ENCODE measurements around the gene COASY.
"Not testable (repeated sequence)": the region's sequence is repeated elsewhere in the genome, so short reads cannot be mapped to it uniquely, and the experiment has no call there.

Gene COASY

DNA sequence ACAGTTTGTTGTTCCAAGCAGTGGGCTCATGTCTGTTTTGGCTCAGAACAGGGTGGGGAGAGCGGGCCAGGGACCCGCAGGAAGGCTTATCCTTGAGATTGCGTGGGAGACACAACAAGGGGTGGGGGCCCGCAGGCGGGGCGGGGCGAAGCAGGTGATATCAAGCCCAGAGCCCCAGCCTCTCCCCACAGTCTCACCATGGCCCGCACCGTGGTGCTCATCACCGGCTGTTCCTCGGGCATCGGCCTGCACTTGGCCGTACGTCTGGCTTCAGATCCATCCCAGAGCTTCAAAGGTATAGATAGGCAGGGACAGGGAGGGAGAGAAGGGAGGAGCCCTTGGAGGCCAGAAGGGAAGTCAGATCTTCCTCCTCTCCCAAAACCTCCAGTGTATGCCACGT, 9.2 kb upstream of the COASY start, which contains the start of gene HSD17B1:
Gene HSD17B1 (plus strand): TSS at position 188 of the 400 bp plus-strand sequence. CDS start 11 bp downstream, at position 199.
- not testable (repeated sequence) for DNase-seq (ENCODE audit: low read depth in 3 of 3)

DNA sequence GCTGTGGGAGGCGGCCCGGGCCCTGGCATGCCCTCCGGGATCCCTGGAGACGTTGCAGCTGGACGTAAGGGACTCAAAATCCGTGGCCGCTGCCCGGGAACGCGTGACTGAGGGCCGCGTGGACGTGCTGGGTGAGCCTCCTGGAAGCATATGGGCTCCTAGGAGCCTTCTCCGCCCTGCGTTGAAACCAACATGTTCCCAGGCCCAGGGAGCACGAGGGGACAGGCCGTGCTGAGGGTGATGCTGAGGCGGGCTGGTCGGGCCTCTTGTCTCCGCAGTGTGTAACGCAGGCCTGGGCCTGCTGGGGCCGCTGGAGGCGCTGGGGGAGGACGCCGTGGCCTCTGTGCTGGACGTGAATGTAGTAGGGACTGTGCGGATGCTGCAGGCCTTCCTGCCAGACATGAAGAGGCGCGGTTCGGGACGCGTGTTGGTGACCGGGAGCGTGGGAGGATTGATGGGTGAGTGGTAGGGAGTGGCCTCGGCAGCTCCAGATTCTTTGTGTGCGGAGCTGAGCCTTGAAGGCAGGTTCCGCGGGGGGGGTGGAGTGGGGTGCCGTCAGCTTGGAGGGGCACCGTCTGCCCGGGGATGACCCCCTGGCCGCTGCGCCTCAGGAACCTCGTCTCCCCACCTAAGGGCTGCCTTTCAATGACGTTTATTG, 8.7 kb upstream of the COASY start:
- DNase-seq (ENCODE audit: low read depth in 3 of 3) = no peak

DNA sequence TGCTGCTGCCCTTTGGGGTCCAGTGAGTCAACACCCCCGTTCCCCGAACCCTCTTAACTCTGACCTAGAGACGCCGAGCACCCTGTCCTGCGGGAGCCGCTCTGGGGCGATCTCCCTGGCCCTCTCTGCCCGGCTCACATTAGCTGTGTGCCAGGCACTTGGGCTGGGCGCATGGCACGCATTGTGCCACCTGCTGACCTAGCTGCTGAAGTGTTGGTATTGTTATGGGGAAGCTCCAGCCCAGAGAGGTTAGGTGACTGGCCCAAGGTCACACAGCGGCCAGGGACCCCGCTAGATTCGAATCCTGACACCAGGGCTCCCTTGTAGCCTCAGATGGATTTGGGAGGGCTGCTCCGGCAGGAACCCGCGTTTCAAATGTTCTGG, 8.1 kb upstream of the COASY start:
- DNase-seq (ENCODE audit: low read depth in 3 of 3) = no peak

DNA sequence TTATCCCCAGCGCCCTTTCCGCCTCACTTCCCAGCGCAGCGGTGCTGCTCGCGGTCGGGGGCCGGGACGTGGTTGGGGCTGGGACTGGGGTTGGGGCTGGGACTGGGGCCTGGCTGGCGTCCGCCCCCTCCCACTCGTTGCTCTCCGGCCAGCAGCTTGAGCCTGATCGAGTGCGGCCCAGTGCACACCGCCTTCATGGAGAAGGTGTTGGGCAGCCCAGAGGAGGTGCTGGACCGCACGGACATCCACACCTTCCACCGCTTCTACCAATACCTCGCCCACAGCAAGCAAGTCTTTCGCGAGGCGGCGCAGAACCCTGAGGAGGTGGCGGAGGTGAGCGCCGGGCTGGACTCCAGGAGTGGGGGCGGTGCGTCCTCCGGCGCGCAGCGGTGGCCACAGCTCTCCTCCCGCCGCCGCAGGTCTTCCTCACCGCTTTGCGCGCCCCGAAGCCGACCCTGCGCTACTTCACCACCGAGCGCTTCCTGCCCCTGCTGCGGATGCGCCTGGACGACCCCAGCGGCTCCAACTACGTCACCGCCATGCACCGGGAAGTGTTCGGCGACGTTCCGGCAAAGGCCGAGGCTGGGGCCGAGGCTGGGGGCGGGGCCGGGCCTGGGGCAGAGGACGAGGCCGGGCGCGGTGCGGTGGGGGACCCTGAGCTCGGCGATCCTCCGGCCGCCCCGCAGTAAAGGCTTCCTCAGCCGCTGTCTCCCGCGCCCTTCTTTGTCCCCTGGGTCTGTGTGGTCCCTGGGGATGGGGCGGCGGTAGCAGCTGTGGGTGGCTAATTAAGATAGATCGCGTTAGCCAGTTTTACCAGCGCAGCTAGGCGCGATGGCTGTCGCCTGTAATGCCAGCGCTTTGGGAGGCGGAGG, 7.5 kb upstream of the COASY start:
- DNase-seq (ENCODE audit: low read depth in 3 of 3) = peak in 2 of 3 donors; percentile 50 to 71

DNA sequence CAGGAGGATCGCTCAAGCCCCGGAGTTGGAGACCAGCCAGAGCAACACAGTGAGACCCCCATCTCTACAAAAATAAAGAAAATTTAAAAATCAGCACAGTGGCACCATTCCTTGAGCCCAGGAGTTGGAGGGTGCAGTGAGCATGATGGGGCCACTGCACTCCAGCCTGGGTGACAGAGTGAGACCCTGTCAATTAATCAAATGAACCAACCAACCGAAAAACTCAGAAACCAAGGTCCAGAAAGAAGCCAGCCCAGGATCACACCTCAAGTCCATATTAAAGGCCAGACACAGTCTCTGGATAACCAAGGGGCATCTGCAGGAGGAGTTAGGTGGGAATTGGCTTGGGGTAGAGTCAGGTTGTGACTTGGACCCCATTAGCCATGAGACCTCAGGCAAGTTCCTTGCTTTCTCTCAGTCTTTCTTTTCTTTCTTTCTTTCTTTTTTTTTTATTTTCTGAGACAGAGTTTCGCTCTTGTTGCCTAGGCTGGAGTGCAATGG, 6.8 kb upstream of the COASY start:
- no peak for DNase-seq (ENCODE audit: low read depth in 3 of 3)

DNA sequence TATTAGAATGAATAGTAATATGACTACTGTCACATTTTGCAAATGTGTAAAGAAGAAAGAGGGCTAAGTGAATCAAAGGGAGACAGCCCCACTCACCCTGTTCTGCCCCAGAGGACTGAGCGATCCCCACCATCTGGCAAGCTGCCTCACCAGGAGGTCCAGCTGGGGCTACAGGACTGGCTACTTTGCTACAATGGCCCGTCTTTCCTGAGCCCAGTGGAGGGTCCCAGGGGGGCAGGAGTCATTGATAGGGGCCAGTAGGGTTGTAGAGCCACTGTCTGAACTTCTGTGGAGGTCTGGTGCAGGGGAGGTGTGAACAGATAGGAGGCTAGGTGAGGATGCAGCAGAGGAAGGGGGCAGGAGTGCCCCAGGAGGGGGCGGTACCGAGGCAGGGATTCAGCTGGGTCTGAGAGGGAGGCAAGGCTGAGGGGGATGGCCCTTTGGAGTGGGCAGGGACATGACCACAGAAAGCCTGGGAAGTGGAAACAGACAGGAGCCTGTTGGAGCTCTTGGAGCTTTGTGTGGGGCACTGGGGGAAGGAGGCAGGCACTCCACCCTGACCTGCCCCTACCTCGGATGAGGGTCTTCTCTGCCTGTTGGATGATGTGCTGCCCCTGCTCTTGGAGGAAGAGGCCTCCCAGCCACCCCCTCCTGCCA, 5.9 kb upstream of the COASY start:
- not testable (repeated sequence) for DNase-seq (ENCODE audit: low read depth in 3 of 3)

DNA sequence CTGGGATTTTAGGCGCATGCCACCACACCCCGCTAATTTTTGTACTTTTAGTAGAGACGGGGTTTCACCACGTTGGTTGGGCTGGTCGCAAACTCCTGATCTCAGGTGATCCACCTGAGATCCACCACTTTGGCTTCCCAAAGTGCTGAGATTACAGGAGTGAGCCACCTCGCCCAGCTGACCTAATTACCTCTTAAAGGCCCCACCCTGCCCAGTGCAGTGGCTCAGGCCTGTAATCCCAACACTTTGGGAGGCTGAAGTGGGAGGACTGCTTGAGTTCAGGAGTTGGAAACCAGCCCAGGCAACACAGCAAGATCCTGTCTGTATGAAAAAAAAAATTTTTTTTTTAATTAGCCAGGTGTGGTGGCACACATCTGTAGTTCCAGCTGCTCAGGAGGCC, 2.9 kb upstream of the COASY start:
- no peak for DNase-seq (ENCODE audit: low read depth in 3 of 3)

DNA sequence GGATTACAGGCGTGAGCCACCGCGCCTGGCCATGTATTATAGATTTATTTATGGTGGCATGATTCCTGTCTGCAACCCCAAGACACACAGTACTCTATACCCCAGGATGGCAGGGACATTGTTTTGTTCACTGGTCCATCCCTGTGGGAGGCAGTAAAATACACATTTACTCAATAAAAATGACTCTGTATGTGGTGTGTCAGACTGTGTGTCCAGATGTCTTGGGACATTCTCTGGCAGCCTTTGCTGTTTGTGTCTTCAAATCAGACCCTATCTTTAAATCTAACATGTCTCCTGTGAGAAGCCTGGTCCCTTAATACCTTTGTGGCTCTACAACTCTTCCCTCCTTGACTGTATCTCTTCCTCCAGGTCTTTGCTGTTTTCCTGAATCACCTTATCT, 1.7 kb upstream of the COASY start:
- DNase-seq (ENCODE audit: low read depth in 3 of 3) = no peak

DNA sequence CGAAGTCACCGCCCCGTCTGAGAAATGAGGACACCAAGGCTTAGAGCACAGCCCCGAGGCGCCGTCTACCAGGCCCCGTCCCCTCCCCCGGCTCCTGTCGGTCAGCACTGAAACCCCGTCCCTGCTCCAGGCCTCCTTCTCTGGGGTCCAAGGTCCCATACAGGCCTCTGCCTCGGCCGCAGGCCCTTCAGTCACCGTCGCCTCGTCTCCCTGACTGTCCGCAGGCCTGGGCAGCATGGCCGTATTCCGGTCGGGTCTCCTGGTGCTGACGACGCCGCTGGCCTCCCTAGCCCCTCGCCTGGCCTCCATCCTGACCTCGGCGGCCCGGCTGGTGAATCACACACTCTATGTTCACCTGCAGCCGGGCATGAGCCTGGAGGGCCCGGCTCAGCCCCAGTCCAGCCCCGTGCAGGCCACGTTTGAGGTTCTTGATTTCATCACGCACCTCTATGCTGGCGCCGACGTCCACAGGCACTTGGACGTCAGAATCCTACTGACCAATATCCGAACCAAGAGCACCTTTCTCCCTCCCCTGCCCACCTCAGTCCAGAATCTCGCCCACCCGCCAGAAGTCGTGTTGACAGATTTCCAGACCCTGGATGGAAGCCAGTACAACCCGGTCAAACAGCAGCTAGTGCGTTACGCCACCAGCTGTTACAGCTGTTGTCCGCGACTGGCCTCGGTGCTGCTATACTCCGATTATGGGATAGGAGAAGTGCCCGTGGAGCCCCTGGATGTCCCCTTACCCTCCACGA, 617 bp downstream of the COASY start:
- DNase-seq (ENCODE audit: low read depth in 3 of 3) = no peak

DNA sequence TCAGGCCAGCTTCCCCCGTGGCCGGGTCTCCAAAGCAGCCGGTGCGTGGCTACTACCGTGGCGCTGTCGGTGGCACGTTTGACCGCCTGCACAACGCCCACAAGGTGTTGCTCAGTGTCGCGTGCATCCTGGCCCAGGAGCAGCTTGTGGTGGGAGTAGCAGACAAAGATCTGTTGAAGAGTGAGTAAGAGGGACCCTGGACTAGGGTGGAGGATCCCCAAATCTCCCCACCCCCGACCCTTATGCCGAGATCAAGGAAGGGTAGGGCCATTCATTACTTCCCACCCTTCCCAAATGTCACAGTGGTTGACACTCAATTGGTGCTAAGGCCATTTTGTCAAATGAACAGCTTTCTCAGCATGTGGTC, 1.2 kb downstream of the COASY start:
- DNase-seq (ENCODE audit: low read depth in 3 of 3) = no peak

DNA sequence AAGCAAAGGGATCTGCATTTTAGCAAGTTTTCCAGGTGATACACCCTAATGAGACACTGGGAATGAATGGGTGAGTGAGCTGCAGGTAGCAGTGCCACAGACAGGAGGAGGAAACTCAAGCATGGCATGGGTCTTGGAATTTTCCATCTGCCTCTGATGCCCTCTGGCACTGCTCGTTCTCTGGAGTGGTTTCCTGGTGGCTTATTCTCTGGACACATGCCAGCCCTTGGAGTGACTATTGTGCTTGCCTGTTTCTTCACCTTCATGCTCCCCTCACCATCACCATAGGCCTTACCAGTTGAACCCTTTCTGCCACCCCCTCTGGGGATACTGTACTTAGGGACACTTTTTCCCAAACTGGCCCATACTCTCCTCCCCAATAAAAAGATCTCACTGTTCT, 1.6 kb downstream of the COASY start:
- no peak for DNase-seq (ENCODE audit: low read depth in 3 of 3)

DNA sequence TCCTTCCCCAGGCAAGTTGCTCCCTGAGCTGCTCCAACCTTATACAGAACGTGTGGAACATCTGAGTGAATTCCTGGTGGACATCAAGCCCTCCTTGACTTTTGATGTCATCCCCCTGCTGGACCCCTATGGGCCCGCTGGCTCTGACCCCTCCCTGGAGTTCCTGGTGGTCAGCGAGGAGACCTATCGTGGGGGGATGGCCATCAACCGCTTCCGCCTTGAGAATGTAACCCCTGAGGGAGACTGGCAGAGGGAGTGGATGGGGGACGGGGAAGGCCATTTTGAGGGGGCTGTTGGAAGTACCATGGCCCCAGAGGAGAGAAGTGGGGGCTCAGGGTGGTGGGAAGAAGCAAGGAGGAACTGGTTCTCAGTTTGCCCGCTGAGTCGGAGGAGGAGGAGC, 2.0 kb downstream of the COASY start:
- no peak for DNase-seq (ENCODE audit: low read depth in 3 of 3)

DNA sequence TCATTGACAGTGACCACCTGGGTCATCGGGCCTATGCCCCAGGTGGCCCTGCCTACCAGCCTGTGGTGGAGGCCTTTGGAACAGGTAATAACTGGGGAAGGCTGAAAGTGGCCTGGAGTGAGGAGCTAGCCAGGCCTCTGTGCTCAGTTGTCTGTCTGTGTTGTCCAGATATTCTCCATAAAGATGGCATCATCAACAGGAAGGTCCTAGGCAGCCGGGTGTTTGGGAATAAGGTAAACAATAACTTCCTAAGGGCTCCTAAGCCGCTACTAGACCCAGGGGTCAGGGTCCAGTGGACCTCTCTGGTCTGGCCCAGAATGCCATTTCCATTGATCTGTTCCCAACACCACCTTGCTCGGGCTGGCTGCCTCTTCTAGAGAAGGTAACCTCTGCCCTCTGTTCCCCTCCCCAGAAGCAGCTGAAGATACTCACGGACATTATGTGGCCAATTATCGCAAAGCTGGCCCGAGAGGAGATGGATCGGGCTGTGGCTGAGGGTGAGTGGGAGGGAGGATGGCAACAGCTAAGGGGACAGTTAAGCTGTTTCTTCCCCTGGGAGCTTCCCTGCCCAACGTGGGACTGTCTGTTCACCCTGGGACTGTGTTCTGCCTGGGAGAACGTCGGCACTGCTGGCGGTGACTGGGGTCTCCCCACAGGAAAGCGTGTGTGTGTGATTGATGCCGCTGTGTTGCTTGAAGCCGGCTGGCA, 3.0 kb downstream of the COASY start:
- no peak for DNase-seq (ENCODE audit: low read depth in 3 of 3)

DNA sequence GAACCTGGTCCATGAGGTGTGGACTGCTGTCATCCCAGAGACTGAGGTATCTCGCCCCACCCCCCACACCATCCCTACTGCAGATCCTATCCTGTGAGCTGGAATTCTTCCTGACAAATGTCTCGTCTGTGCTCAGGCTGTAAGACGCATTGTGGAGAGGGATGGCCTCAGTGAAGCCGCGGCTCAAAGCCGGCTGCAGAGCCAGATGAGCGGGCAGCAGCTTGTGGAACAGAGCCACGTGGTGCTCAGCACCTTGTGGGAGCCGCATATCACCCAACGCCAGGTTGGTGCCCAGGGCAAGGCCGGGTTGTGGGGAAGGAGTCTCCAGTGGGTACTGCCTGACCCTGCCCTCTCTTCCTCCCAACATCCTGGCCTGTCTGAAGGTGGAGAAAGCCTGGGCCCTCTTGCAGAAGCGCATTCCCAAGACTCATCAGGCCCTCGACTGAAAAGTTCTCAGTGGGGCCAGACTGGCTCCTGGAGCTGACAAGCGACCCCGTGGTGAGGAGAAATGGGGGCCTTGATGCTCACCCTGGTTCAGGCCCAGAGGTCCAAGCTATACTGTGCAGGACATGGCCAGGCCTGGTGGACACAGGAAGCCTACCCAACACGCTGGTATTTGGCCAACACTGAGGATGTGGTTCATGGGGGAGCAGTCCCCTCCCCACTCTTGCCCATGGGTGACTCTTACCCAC, 3.7 kb downstream of the COASY start:
- DNase-seq (ENCODE audit: low read depth in 3 of 3) = no peak

DNA sequence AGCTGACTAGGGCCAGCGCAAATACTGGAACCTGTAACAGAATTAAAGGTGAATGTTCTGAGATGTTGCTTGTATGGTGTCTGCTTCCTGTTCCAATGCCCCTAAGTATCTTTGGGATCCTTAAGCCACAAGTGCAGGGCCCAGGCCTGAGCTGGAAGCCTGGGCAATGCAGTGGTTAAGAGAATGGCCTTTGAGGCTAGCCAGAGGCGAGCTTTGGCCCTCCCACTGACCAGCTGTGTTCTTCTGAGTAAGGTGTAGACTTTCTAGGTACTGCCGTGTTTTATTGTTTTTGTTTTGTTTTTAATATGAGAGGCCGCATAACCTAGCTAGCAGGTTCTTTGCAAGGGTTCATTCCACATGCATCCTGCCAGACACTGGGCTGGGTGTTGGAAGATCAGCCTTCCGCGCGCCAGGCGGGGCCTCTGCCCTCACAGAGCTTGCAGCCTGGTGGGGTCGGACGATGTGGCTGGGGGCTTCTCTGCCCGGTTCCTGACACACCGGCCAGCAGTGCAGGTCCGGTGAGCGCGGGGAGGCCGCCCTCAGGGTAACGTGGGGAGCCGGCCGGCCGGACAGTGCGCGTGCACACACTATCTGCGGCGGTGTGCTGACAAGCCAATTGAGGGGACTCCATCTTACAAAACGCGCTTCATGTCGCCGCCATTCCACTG, 4.4 kb downstream of the COASY start:
- no peak for DNase-seq (ENCODE audit: low read depth in 3 of 3)

DNA sequence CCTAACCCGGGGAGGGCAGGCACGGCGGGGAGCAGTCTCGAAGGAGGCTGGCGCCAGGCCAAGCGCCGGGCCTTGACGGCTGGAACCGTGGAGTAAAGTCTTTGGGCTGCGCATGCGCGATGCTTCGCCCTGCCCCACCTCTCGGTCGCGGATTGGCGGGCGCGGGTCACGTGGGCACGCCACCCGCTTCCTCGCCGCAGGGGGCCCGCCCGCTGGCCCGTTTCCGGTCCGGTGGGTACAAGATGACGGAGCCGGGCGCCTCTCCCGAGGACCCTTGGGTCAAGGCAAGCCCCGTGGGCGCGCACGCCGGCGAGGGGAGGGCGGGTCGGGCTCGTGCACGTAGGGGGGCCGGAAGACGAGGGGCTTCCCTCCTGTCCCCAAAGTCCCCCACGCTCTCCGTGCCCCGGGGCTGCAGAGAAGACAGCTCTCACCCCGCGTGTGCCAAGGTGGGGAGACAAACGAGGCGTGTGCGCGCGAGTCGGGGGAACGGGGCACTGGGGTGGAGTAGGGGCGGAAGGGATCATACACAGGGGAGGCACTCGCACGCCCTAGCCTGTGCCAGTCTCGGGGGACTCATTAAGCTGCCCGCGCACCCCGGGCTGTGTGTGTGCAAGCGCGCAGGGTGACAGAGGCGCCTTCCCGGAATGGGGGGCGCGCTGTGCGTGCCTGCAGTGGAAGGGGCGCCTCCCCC, 5.1 kb downstream of the COASY start, which contains the start of gene MLX:
Gene MLX (plus strand): TSS at position 218 of the 691 bp plus-strand sequence. CDS start 25 bp downstream, at position 243.
- peak; percentile 84 to 93 (median 87) for DNase-seq (ENCODE audit: low read depth in 3 of 3)

DNA sequence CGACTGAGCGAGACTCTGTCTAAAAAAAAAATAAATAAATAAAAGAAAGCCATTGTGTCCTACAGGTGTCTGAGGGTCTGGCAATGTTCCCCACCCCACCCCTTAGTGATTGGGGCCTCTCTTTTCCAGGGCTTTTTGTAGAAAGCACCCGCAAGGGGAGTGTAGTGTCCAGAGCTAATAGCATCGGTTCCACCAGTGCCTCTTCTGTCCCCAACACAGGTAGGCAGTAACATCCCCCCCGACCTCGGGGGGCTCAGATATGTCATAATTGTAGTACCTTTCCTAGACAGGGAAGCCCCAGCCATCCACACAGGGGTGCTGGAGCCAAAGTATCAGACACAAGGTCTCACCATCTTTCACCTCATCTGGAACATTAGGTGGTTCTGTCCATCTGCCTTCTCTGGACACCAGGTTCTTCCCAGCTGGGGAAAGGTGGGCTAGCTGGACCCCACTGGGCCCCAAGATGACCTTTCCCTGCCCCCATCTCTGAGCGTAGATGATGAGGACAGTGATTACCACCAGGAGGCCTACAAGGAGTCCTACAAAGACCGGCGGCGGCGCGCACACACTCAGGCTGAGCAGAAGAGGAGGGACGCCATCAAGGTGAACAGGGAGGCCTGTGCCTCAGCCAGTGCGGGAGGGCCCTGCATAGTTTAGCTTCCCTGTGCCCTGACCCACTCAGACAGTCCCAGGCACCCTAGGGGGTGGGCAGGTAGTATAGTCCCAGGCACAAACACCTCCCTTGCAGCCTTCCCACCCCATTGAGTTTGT, 6.6 kb downstream of the COASY start:
- no peak for DNase-seq (ENCODE audit: low read depth in 3 of 3)

DNA sequence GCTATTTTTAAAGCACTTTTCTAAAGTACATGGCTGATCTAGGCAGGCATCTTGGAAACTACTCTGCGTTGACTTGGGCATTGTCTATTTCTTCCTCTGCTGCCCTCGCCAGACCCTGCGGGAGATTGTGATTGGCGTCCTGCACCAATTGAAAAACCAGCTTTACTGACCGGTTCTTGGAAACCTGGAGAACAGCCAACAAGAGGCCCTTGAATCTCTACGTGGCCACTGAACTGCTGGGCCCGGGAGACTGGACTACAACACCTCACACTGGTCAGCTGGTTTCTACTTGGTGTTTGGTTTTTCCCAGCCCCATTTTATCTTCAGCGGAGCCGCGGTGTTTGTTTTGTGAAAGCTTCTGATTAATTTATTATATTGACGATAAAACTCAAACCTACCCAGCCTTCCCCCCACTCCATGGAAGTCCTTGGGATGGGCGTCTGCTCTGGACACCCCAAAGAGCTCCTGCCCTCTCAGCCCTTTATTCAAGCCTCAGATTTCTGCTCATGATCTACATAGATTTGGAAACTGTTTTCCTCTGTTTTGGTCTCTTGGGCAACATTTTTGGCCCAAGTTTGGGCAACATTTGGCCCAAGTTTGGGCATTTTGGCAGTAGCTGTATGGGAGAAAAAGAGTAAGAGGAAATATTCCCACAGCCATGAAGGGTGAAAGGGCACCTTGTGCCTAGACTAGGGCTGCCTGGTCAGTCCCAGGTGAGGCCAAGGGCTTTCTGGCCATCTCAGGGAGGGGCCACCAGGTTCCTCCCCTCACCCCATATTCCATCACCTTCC, 9.7 kb downstream of the COASY start:
- no peak for DNase-seq (ENCODE audit: low read depth in 3 of 3)

All from stimulated activated CD4-positive, alpha-beta T cell treated with anti-CD3 and anti-CD28 coated beads, TNF-alpha, amount 100 ng/mL, for 48 hours (primary cell).